ENCODE measurements around the gene IFT88. TPM values are rescaled to one million over a fixed set of nuclear protein-coding genes. Genes with fewer than 3 reads are reported as not detected.

Gene IFT88
- total RNA-seq, 1 experiment from 2014 or later: 5.2 TPM

- no peaks in the 10 kb centered on the region for H3K23me2 ChIP-seq (ENCODE audit: insufficient read length, low read depth, low read length, poor library complexity, severe bottlenecking)
- Mint-ChIP-seq H3K27ac (no peak overlapping the region), H3K4me3 (no peak overlapping the region), H3K36me3 (ENCODE audit: insufficient read depth in 1 of 3, low read depth in 3 of 3) (peaks cover 0 to 3% (median 0%) of the 10 kb centered on the region in 3 experiments; a peak in 1 of 7 replicates), H3K27me3 (ENCODE audit: low read depth) (no peaks in the 10 kb centered on the region), H3K4me1 (no peaks in the 10 kb centered on the region), H3K9me3 (no peaks in the 10 kb centered on the region)
- H2BK5ac ChIP-seq (ENCODE audit: insufficient read length, low read length): no peak overlapping the region
- H3K23ac ChIP-seq (ENCODE audit: insufficient read length, low read depth, low read length): no peak overlapping the region
- no peak overlapping the region for H3K27ac ChIP-seq (ENCODE audit: insufficient read length, low read depth, low read length)
- no peak overlapping the region for H3K18ac ChIP-seq (ENCODE audit: insufficient read length, low read depth, low read length)
- no peak overlapping the region for H2BK20ac ChIP-seq (ENCODE audit: low read depth, low read length, poor library complexity, severe bottlenecking)
- H3K79me1 ChIP-seq (ENCODE audit: insufficient read depth, low read depth, low read length, poor library complexity, severe bottlenecking): no peaks in the 10 kb centered on the region
- H3T11ph ChIP-seq (ENCODE audit: low read length): no peak overlapping the region
- WGBS (ENCODE audit: extremely low coverage, insufficient read length, low lambda C conversion rate): no CpG with 5 or more reads among the region's 4 CpGs
- no peak overlapping the region for H2BK120ac ChIP-seq (ENCODE audit: low read depth, low read length, poor library complexity, severe bottlenecking)
- no peak overlapping the region for H4K91ac ChIP-seq (ENCODE audit: insufficient read length, low read depth, low read length)
- H2BK15ac ChIP-seq (ENCODE audit: low read depth, low read length): no peak overlapping the region
- H3K9ac ChIP-seq (ENCODE audit: extremely low read depth, insufficient read length, low read length): no peak overlapping the region
- H3K27me3 ChIP-seq (ENCODE audit: insufficient read depth, low read length): no peaks in the 10 kb centered on the region
- no peaks in the 10 kb centered on the region for H4K20me1 ChIP-seq (ENCODE audit: control insufficient read depth, insufficient read depth, insufficient read length)
- no peak overlapping the region for H2AFZ ChIP-seq (ENCODE audit: low read length)
- H3K4me2 ChIP-seq (ENCODE audit: insufficient read depth, insufficient read length, low read length): no peak overlapping the region
- no peak overlapping the region for H2BK12ac ChIP-seq (ENCODE audit: insufficient read length, low read depth, low read length)
- no peaks in the 10 kb centered on the region for H3K79me2 ChIP-seq (ENCODE audit: insufficient read depth, low read length)
- no peaks in the 10 kb centered on the region for H3K4me1 ChIP-seq (ENCODE audit: insufficient read depth, low read length)
- H3K4ac ChIP-seq (ENCODE audit: low read depth, low read length): no peak overlapping the region
- no peak overlapping the region for H4K8ac ChIP-seq (replicated peaks; ENCODE audit: insufficient read length, low read depth, low read length)
- TF ChIP-seq, protein P1, sequence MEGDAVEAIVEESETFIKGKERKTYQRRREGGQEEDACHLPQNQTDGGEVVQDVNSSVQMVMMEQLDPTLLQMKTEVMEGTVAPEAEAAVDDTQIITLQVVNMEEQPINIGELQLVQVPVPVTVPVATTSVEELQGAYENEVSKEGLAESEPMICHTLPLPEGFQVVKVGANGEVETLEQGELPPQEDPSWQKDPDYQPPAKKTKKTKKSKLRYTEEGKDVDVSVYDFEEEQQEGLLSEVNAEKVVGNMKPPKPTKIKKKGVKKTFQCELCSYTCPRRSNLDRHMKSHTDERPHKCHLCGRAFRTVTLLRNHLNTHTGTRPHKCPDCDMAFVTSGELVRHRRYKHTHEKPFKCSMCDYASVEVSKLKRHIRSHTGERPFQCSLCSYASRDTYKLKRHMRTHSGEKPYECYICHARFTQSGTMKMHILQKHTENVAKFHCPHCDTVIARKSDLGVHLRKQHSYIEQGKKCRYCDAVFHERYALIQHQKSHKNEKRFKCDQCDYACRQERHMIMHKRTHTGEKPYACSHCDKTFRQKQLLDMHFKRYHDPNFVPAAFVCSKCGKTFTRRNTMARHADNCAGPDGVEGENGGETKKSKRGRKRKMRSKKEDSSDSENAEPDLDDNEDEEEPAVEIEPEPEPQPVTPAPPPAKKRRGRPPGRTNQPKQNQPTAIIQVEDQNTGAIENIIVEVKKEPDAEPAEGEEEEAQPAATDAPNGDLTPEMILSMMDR (conservative IDR thresholded peaks at IDR 0.05): no peak
- no peak overlapping the region for H4K5ac ChIP-seq (ENCODE audit: insufficient read length, low read depth, low read length)
- H3K56ac ChIP-seq (ENCODE audit: insufficient read length, low read depth, low read length): no peak overlapping the region
- no peak overlapping the region for H2AK5ac ChIP-seq (ENCODE audit: insufficient read length, low read length)
- H3K9me3 ChIP-seq (ENCODE audit: control insufficient read depth, low read depth, low read length): no peaks in the 10 kb centered on the region
- H3K14ac ChIP-seq (ENCODE audit: insufficient read depth, low read length): no peak overlapping the region
- DNase-seq: no peak
Observed at GRCh38 chr13:20666948-20667347, 100.0 kb downstream of the IFT88 start.

Data from H9 (cell line).